ENCODE measurements around the gene ARMC5.
"Not testable (repeated sequence)": the region's sequence is repeated elsewhere in the genome, so short reads cannot be mapped to it uniquely, and the experiment has no call there.

Gene ARMC5

GRCh38 chr16:31458844-31459686 lies at the start of gene ARMC5:
ARMC5 (plus strand) TSS chr16:31459501; CDS start chr16:31459525, 24 bp downstream.
- DNase-seq (ENCODE audit: low spot score), result peak; percentile 97

DNA sequence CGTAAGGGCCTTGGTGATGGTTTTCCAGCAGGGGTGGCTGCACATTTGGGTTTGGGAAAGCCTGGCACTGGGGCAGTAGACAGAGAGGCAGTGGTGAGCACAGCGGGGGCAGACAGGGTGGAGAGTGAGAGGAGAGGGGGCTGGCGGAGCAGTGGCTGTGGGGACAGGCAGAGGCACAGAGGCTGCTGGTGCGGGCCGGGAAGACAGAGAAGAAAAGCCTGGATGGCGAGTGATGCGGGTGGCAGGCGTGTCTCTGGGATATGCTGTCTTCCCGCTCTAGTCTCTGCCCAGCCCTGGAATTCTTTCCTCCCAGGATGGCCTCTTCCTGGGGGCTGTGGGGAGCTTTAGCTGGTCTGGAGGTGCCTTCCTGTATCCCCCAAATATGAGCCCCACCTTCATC lies 49.2 kb upstream of the ARMC5 start:
- no peak for DNase-seq (ENCODE audit: low spot score)

DNA sequence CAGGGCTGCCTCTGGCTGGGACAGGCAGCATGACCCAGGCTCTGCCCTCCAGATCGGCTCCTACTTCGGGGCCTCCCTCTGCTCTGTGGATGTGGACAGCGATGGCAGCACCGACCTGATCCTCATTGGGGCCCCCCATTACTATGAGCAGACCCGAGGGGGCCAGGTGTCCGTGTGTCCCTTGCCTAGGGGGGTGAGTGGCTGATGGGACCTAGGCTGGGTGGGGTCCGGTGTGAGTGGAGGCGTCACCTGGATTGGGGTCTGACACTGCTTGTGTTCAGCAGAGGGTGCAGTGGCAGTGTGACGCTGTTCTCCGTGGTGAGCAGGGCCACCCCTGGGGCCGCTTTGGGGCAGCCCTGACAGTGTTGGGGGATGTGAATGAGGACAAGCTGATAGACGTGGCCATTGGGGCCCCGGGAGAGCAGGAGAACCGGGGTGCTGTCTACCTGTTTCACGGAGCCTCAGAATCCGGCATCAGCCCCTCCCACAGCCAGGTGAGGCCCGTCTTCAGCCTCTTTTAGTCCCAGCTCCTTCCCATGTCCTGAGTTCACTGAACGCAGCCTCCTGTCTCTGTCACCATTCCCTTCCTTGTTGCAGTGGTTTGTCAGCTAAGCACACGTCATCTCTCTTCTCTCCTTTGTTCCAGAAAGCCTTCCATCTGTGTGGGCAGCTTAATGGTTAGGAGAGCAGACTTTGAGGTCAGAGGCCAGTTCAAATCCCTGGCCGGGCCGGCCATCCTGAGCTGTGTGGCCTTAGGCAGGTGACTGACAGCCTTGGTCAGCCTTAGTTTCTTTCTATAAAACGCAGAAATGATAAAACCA lies 48.1 kb upstream of the ARMC5 start:
- no peak for DNase-seq (ENCODE audit: low spot score)

- no peak for DNase-seq (ENCODE audit: low spot score)
Measured at GRCh38 chr16:31412750-31413149, 46.6 kb upstream of the ARMC5 start.

- no peak for DNase-seq (ENCODE audit: low spot score)
Measured at GRCh38 chr16:31413381-31413780, 45.9 kb upstream of the ARMC5 start.

- no peak for DNase-seq (ENCODE audit: low spot score)
Measured at GRCh38 chr16:31413943-31414342, 45.4 kb upstream of the ARMC5 start.

GRCh38 chr16:31414706-31415105 lies 44.6 kb upstream of the ARMC5 start:
- no peak for DNase-seq (ENCODE audit: low spot score)

DNA sequence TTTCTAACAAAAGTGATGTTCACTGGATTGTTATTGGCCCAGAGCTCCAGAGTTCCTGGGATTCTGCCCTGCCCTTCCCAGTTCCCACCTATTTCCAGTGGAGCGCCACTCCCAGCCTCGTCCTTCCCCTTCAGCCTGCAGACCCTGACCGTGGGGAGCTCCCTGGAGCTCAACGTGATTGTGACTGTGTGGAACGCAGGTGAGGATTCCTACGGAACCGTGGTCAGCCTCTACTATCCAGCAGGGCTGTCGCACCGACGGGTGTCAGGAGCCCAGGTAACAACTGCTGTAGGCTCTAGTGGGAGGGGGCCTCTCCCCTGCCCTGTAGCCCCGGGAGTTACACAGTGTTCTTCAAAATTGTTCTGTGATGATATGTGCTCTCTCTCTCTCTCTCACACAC lies 42.9 kb upstream of the ARMC5 start:
- DNase-seq (ENCODE audit: low spot score), result no peak

DNA sequence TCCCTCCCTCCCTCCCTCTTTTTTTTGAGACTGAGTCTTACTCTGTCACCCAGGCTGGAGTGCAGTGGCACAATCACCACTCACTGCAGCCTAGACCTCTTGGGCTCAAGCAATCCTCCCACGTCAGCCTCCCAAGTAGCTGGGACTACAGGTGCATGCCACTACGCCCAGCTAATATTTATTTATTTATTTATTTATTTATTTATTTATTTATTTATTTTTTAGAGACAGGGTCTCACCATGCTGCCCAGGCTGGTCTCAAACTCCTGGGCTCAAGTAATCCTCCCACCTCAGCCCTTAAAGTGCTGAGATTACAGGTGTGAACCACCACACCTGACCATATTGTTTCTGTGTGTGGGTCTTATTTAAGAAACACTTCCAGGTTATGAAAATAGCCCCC lies 42.3 kb upstream of the ARMC5 start:
- DNase-seq (ENCODE audit: low spot score), result not testable (repeated sequence)

DNA sequence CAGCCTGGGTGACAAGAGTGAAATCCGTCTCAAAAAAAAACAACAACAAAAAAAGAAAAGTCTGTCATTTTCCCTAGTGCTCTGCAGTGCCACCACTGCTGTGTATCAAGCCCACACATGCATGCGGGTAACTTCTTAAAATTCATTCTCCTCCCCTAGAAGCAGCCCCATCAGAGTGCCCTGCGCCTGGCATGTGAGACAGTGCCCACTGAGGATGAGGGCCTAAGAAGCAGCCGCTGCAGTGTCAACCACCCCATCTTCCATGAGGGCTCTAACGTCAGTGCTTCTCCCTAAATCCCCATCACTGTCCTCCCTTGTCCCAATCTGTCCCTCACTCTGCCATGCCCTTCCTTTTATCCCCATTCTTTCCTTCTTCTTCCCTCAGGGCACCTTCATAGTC lies 41.4 kb upstream of the ARMC5 start:
- DNase-seq (ENCODE audit: low spot score), result no peak

- no peak for DNase-seq (ENCODE audit: low spot score)
Measured at GRCh38 chr16:31420037-31420436, 39.3 kb upstream of the ARMC5 start.

- peak; percentile 57 for DNase-seq (ENCODE audit: low spot score)
Measured at GRCh38 chr16:31421587-31421986, 37.7 kb upstream of the ARMC5 start.

DNA sequence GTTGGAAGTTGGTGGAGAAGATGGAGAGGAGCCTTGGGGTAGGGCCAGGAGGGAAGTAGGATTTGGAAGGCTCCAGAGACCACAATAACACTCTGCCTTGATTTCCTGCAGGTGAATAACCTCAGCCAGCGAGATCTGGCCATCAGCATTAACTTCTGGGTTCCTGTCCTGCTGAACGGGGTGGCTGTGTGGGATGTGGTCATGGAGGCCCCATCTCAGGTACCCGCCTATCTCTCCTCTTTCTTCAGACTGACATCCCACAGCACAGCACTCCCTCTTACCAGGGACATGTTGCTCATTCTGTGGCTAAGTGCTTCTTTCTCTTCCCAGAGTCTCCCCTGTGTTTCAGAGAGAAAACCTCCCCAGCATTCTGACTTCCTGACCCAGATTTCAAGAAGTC lies 36.1 kb upstream of the ARMC5 start:
- no peak for DNase-seq (ENCODE audit: low spot score)

DNA sequence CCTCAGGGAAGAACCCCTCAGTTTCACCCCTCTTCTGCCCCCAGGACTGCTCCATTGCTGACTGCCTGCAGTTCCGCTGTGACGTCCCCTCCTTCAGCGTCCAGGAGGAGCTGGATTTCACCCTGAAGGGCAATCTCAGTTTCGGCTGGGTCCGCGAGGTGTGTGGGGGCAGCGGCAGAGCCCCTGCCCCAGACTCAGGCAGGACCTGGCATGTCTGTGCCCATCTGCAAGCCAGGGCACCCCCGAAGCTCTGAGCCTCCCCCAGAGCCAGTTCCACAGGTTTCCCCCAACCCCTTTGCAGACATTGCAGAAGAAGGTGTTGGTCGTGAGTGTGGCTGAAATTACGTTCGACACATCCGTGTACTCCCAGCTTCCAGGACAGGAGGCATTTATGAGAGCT lies 35.5 kb upstream of the ARMC5 start:
- no peak for DNase-seq (ENCODE audit: low spot score)

GRCh38 chr16:31427441-31428278 lies 31.6 kb upstream of the ARMC5 start:
- peak; percentile 58 for DNase-seq (ENCODE audit: low spot score)

DNA sequence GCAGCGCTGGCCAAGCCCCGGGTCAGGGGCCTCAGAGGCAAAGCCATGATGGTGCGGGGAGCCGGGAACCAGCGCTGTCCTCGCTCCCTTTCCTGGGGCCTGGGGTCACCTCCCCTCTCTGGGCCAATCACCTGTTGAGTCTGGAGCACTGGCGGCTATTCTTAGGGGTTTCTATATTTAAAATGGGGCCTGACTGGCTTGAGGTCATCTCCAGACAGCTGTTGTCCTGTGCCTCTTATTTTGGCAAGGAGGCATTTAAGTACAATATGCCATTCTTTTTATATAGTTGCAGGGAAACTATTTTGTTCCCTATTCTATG lies 31.1 kb upstream of the ARMC5 start, which contains the start of gene COX6A2:
COX6A2 (minus strand) TSS at position 82 of the 319 bp plus-strand sequence; CDS start at position 47, 35 bp downstream.
- DNase-seq (ENCODE audit: low spot score), result no peak

GRCh38 chr16:31428638-31429247 lies 30.6 kb upstream of the ARMC5 start:
- no peak for DNase-seq (ENCODE audit: low spot score)

DNA sequence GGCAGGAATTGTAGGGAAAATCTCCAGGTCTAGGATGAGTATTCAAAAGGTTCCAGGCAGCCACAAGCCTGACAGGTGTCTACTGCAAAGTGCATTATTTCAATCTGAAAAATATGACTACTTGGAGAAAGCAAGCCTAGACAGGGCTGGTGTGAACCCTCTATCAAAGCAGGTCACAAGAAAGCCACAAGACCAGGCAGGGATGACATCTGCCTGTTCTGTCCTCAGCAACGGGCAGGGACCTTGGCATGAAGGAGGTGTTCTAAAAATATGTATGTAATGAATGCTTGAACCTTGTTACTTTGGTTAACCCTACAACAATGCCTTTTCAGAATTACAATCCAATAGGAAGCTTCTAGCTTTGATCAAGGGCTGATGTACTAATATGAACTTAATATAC lies 30.0 kb upstream of the ARMC5 start:
- DNase-seq (ENCODE audit: low spot score), result no peak

- no peak for DNase-seq (ENCODE audit: low spot score)
Measured at GRCh38 chr16:31429796-31430195, 29.5 kb upstream of the ARMC5 start.

DNA sequence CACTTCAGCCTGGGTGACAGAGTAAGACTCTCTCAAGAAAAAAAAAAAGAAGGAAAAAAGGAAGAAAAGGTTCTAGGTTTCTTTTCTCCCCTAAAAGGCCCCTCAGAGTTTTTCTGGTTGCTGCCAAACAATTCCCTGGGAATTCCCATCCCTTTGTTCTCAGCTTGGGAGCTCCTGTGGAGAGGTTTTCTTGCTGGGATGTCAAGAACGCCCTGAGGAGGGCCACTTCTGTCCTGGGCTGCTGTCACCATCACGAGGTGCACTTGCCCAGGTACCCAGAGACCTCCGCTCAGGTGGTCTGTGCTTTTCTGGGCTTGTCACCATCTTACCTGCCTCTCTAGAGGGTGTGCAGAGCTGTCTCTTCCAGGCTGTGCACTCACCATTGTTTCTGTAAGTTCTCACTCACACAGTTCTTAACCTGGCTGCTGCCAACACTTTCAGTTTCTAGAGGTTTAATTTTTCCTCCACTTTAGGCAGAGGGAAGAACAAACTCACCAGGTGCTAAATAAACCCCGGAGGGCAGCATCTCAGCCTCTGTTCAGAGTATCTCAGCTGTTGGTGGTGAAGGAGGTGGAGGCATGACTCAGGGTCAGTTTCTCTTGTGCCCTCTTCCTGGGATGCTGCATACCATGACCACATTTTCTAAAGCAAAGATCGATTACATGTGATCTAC lies 28.8 kb upstream of the ARMC5 start:
- DNase-seq (ENCODE audit: low spot score), result no peak

All from CD4-positive, alpha-beta T cell treated with Interleukin-15 for 4 hours (primary cell).